Skeletal muscle cell (primary cell): Measurements from ENCODE around the gene USP43.
"Not testable (repeated sequence)": the region's sequence is repeated elsewhere in the genome, so short reads cannot be mapped to it uniquely, and the experiment has no call there.

Experiments
- DNase-seq: peaks from one replicate; pipeline ENCODE4 v3.0.0-alpha.2; 2010; ENCODE audit warnings: low read depth
- H3K4me3 ChIP-seq: 2 replicates; pipeline ENCODE4 v1.5.1; 2011; ENCODE audit warnings: low read depth, mild to moderate bottlenecking, control low read depth, low read length, moderate library complexity

USP43 gene, protein sequence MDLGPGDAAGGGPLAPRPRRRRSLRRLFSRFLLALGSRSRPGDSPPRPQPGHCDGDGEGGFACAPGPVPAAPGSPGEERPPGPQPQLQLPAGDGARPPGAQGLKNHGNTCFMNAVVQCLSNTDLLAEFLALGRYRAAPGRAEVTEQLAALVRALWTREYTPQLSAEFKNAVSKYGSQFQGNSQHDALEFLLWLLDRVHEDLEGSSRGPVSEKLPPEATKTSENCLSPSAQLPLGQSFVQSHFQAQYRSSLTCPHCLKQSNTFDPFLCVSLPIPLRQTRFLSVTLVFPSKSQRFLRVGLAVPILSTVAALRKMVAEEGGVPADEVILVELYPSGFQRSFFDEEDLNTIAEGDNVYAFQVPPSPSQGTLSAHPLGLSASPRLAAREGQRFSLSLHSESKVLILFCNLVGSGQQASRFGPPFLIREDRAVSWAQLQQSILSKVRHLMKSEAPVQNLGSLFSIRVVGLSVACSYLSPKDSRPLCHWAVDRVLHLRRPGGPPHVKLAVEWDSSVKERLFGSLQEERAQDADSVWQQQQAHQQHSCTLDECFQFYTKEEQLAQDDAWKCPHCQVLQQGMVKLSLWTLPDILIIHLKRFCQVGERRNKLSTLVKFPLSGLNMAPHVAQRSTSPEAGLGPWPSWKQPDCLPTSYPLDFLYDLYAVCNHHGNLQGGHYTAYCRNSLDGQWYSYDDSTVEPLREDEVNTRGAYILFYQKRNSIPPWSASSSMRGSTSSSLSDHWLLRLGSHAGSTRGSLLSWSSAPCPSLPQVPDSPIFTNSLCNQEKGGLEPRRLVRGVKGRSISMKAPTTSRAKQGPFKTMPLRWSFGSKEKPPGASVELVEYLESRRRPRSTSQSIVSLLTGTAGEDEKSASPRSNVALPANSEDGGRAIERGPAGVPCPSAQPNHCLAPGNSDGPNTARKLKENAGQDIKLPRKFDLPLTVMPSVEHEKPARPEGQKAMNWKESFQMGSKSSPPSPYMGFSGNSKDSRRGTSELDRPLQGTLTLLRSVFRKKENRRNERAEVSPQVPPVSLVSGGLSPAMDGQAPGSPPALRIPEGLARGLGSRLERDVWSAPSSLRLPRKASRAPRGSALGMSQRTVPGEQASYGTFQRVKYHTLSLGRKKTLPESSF

GRCh38 chr17:9644910-9645751 is at the start of gene USP43:
Gene USP43, plus strand, starts transcription at chr17:9645517. Its CDS starts 116 bp downstream, at chr17:9645633.
- peak within 1 kb of the TSS; percentile 46 for H3K4me3 ChIP-seq
- no peak for DNase-seq

DNA sequence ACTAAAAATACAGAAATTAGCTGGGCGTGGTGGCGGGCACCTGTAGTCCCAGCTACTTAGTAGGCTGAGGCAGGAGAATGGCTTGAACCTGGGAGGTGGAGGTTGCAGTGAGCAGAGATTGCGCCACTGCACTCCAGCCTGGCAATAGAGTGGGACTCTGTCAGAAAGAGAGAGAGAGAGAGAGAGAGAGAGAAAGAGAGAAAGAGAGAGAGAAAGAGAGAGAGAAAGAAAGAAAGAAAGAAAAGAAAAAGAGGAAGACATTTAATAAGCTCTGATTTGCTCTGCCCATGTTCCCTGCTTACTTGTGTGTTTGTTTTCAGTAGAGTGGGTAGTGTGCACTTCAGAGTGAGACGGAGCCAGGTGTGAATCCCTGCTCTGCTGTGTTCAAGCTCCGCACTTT is 47.7 kb upstream of the USP43 start:
- H3K4me3 ChIP-seq, DNase-seq: not testable (repeated sequence)

DNA sequence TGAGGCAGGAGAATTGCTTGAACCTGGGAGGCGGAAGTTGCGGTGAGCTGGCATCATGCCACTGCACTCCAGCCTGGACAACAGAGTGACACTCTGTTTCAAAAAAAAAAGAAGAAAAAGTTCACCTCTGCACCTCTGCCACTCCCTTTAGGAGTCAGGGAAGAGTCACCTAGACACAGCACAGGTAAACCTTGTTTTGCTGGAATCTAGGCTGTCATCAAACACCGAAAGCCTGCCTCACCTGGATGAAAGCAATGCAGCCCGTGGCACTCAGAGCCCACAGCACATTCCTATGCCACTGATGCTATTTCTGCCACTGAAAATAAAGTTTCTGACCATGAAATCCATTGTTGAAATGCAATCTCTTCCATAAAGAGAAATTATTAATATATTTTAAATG is 46.7 kb upstream of the USP43 start:
- no peak for DNase-seq
- H3K4me3 ChIP-seq = no peak overlapping the region

DNA sequence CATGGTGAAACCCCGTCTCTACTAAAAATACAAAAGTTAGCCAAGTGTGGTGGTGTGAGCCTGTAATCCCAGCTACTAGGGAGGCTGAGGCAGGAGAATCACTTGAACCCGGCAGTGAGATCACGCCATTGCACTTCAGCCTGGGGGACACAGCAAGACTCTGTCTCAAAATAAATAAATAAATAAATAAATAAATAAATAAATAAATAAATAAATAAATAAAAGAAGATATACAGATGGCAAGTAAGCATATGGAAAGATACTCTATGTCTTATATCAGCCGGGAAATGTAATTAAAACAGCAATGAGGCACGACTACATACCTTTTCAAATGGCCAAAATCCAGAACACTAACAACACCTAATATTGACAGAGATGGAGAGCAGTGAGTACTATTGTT is 40.7 kb upstream of the USP43 start:
- H3K4me3 ChIP-seq, DNase-seq: not testable (repeated sequence)

DNA sequence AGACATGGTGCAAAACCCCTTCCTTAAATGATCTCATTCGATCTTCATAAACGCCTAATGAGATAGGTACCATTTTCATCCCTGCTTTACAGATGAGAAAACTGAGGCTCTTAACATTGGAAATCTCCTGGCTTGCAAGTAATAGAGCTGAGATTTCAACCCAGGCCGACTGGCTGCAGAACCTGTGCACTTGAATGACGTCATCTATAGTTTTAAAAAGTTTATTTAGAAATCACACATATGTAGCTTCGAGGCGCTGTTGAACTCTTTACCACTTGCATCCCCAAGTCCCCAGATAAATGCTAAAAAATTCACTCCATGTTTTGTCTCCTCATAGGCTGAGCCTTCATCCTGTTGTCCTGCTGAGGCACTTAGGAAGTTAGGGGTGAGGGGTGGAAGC is 38.9 kb upstream of the USP43 start:
- no peak overlapping the region for H3K4me3 ChIP-seq
- DNase-seq = no peak

GRCh38 chr17:9607058-9607457 is 38.3 kb upstream of the USP43 start:
- not testable (repeated sequence) for DNase-seq, H3K4me3 ChIP-seq

GRCh38 chr17:9611557-9611956 is 33.8 kb upstream of the USP43 start:
- H3K4me3 ChIP-seq = no peak overlapping the region
- DNase-seq = no peak

DNA sequence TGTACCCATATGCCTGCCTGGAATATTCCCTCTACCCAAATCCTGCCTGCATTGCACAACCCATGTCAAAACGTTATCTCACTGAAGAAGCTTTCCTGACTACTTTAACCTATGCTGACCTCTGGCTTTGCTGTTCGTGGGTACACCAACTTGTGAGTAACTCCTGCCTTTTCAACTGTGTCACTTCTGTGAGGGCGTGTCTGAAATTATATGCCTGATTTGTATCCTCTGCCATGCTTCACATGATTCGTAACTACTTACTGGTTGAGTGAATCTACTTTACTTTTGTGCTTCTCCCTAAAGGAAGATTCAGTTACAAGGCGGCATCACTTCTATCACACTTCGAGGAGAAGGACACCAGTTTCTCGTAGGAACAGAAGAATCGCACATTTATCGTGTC is 33.3 kb upstream of the USP43 start:
- H3K4me3 ChIP-seq = no peak overlapping the region
- DNase-seq = no peak

- H3K4me3 ChIP-seq = no peak overlapping the region
- DNase-seq = no peak
Measured at GRCh38 chr17:9615486-9615885, 29.8 kb upstream of the USP43 start.

GRCh38 chr17:9622961-9623360 is 22.4 kb upstream of the USP43 start:
- no peak for DNase-seq

DNA sequence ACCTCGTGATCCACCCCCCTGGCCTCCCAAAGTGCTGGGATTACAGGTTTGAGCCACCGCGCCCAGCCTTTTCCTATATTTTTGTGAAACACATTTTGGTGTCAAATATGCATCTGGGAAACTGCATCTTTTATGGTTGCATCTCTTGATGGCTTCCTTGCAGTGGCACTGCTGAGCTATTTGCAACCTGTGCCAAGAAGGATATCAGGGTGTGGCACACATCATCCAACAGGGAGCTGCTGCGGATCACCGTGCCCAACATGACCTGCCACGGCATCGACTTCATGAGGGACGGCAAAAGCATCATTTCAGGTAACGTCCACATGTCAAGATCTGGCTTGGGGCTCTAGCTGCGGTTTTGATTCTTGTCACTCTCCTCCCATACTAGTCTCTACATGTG is 16.8 kb upstream of the USP43 start:
- no peak overlapping the region for H3K4me3 ChIP-seq
- DNase-seq = no peak

More at GRCh38 chr17:9622961-9623360, 22.4 kb upstream of the USP43 start:
- H3K4me3 ChIP-seq = no peak overlapping the region

DNA sequence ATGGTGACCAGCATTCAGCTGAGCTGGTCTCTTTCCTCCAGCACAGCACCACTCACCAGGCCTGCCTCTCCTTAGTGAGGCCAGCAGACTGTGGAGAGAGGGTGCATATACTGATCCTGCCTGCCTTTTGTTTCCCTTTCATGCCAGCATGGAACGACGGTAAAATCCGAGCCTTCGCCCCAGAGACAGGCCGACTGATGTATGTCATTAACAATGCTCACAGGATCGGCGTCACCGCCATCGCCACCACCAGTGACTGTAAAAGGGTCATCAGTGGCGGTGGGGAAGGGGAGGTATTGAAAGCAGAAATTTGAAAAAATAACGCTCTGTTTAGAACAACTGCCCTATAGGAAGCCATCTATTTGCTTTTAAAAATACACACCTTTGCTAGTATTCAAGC is 12.6 kb upstream of the USP43 start:
- H3K4me3 ChIP-seq = no peak overlapping the region
- DNase-seq = no peak

- no peak overlapping the region for H3K4me3 ChIP-seq
- no peak for DNase-seq
Measured at GRCh38 chr17:9635340-9635739, 10.0 kb upstream of the USP43 start.

DNA sequence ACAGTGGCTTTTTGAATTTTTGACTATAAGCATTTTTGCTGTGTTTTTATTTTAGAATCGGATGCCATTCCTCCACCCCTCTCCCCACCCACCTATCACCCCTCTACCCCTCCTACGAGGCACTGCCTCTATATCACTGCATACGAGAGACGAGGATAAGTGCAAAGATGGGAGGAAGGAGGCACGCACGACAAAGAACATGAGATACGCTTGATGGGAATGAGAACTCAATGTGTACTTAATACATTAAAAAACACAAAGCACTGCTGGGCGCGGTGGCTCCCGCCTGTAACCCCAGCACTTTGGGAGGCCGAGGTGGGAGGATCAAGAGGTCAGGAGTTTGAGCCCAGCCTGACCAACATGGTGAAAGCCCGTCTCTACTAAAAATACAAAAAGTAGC is 8.8 kb upstream of the USP43 start:
- no peak for DNase-seq
- no peak overlapping the region for H3K4me3 ChIP-seq

- H3K4me3 ChIP-seq, DNase-seq: not testable (repeated sequence)
Measured at GRCh38 chr17:9640388-9640787, 4.9 kb upstream of the USP43 start.

DNA sequence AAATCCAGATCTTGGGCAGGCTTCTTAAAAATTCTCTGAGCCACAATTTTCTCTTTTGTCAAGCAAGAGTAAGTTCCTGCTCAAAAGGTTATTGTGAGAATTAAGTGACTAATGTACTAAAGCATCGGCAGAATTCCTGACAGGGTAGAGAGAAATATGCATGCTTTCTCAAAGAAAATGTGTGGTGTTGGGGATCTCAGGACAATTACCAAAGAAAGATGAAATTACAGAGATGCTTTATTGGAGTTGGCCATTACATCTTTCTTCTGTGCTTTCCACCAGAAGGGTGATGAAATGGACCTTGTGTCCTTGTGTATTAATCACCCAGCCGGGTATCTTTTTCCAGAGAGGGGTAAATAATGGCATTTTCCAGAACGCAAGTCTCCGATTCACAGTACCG is 1.7 kb upstream of the USP43 start:
- DNase-seq = no peak
- no peak overlapping the region for H3K4me3 ChIP-seq

DNA sequence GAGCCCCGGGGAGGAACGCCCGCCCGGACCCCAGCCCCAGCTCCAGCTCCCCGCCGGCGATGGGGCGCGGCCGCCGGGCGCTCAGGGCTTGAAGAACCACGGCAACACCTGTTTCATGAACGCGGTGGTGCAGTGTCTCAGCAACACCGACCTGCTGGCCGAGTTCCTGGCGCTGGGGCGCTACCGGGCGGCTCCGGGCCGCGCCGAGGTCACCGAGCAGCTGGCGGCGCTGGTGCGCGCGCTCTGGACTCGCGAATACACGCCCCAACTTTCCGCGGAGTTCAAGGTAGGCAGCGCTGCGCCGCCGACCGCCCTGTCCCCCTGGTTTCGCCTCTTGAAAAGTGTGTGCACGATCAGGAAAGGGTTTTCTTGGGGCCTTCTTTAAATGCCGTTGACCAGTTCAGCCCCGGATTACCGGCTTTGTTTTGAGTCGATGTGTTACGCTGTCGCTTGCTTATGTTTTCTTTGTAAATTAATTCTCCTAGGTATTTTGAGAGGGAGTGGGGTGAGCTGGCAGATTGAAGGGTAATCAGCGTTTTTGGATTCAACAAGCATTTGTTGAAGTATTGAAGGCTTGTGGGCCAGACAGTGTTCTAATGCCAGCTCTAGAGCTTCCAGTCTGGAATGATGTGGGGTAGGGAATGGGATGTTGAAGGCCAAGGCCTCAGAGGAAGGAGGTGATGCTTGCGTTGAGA is 681 bp downstream of the USP43 start:
- peak overlapping the region; percentile 46 for H3K4me3 ChIP-seq
- DNase-seq = no peak

DNA sequence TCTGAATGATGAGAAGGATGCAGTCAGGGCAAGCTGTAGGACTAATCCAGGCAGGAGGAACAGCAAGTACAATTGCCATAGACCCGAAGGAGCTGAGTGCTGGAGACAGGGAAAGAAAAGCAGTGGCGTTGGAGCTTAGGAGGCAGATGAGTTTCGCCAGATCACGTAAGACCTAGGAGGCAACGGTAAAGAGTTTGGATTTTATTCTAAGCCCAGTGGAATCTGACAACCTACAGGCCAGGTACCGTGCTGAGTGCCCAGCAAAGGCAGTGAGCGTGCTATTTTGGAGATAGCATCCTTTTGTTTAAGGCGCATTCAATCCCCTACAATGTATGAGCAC is 1.2 kb downstream of the USP43 start:
- DNase-seq = no peak
- H3K4me3 ChIP-seq = no peak overlapping the region

DNA sequence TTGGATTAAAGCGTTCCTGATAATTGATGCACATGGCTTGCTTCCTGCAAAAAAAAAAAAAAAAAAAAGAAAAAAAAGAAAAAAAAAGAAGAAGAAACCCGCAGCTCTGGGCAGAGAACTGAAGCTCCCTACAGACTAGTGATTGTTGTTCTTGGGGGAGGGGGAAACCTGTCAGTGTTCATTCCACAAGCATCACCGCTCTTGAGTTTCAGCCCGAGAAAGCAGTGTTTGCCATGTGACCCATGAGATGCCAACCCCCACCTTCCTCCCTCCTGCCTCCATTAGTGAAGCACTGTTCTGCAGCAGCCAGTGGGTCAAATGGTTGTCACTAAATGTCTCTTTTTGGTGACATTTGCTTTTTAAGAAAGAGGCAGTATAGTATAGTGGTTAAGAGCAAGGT is 1.7 kb downstream of the USP43 start:
- no peak for DNase-seq
- H3K4me3 ChIP-seq = no peak overlapping the region
